ES-I3 (cell line): ENCODE data around the gene ATP2C2.
"Not testable (repeated sequence)": the region's sequence is repeated elsewhere in the genome, so short reads cannot be mapped to it uniquely, and the experiment has no call there.

Experiments used
- H3K36me3 ChIP-seq: 2 replicates; pipeline ENCODE4 v1.6.1; 2013; ENCODE audit warnings: mild to moderate bottlenecking, low read length, control low read depth, moderate library complexity; ENCODE audit not compliant: insufficient read depth
- H3K4me1 ChIP-seq: 2 replicates; pipeline ENCODE4 v1.6.1; 2013; ENCODE audit warnings: mild to moderate bottlenecking, control low read depth, low read length; ENCODE audit not compliant: insufficient read depth
- H3K9ac ChIP-seq: 2 replicates; pipeline ENCODE4 v1.6.1; 2013; ENCODE audit warnings: low read depth, mild to moderate bottlenecking, low read length, moderate library complexity
- H3K9me3 ChIP-seq: 2 replicates; pipeline ENCODE4 v1.6.1; 2013; ENCODE audit warnings: mild to moderate bottlenecking, low read length, moderate library complexity; ENCODE audit not compliant: control insufficient read depth, insufficient read depth

Gene ATP2C2

GRCh38 chr16:84419730-84420129, 51.4 kb downstream of the ATP2C2 start:
- Histone ChIP-seq H3K4me1 (no peaks in the 10 kb centered on the region), H3K9me3 (no peaks in the 10 kb centered on the region)

DNA sequence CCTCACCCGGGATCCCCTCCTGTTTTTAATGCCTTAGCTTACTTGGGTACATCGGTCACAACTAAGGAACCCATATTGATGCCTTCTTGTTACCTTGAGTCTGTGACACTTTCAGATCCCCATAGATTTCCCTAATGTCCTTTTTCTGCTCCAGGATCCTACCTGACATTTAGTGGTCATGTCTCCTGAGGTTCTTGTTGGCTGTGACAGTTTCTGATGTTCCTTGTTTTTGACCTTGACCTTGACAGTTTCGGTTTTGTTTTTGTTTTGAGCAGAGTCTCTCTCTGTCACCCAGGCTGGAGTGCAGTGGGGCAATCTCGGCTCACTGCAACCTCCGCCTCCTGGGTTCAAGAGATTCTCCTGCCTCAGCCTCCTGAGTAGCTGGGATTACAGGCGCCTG, 52.2 kb downstream of the ATP2C2 start:
- not testable (repeated sequence) for H3K9ac ChIP-seq, H3K36me3 ChIP-seq, H3K4me1 ChIP-seq, H3K9me3 ChIP-seq

More at GRCh38 chr16:84419730-84420129, 51.4 kb downstream of the ATP2C2 start:
- Histone ChIP-seq H3K36me3 (no peaks in the 10 kb centered on the region), H3K9ac (no peak overlapping the region)

DNA sequence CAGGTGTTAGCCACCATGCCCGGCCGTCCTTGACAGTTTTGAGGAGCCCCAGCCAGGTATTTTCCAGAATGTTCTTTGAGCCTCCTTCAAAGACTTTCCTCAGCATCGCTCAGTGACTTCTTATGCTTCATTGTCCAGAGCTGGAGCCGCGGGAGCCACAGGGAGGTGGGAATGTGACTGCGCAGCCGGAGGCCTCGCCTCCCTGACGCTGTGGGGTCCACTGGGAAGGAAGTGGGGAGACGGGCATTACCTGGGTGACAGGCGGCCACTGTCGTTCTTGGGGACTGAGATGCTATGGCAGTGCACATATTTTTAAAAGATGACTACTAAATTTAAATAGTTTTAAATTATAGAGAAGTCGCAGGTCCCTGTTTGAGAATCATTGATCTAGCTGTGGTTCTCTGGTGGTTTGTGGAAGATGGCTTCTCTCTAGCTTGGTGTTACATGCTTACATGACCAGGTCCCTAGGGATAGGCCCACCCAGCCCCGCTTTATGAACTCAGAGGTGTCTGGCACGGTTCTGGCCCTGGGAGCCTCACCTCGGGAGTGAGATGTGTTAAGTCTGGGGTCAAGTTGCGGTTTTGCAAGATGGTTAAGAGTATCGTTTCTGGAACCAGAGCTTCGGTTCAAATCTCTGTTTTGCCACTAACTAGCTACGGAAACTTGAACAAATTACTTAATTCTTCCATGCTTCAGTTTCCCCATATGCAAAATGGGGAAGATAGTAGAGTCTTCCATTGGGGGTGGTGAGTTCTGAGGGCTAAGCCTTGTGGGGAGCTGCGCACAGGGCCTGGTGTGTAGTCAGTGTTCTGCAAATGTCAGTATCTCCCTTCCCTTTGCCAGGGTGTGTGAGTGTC, 53.0 kb downstream of the ATP2C2 start:
- Histone ChIP-seq H3K9ac (no peak overlapping the region), H3K36me3 (no peaks in the 10 kb centered on the region), H3K4me1 (no peaks in the 10 kb centered on the region), H3K9me3 (no peaks in the 10 kb centered on the region)

- Histone ChIP-seq H3K9ac (no peak overlapping the region), H3K4me1 (no peaks in the 10 kb centered on the region), H3K36me3 (no peaks in the 10 kb centered on the region), H3K9me3 (no peaks in the 10 kb centered on the region)
These were observed 53.5 kb downstream of the ATP2C2 start for GRCh38 chr16:84421938-84422220.

DNA sequence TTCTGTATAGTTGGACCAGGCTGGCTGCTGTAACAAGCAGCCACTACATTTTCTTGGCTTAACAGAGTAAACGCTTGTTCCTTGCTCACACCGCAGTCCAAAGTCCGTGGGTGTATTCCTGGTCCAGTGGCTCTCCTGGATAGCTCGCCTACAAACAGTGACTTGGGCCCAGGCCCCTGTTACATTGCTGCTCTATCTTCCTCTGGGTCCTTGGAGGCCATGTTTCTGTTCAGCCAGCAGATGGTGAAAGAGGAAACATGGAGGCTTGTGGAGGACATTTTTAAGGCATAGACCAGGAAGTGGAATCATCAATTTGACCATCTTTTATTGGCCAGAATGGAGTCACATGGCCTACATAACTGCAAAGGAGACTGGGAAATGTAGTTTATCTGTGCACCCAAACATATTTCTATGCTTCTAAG, 55.1 kb downstream of the ATP2C2 start:
- no peaks in the 10 kb centered on the region for H3K36me3 ChIP-seq
- no peaks in the 10 kb centered on the region for H3K9me3 ChIP-seq
- no peak overlapping the region for H3K9ac ChIP-seq
- no peaks in the 10 kb centered on the region for H3K4me1 ChIP-seq

DNA sequence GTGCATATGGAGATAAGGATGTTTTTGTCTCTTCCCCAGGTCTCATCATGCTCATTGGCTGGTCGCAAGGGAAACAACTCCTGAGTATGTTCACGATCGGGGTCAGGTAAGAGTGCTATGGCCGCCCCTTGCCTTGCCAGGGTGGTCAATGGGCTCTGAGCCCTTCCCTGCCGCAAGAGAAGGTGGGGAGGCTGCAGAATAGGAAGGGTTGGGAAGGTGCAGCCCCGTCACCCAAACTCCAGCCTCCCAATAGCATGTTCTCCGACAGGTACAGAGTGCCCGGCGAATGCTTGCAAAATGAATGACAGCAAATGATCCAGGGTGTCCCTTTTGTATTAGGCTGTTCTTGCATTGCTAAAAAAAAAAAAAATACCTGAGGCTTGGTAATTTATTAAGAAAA, 57.4 kb downstream of the ATP2C2 start:
- Histone ChIP-seq H3K36me3 (no peaks in the 10 kb centered on the region), H3K9me3 (no peaks in the 10 kb centered on the region), H3K4me1 (no peaks in the 10 kb centered on the region), H3K9ac (no peak overlapping the region)

- no peak overlapping the region for H3K9ac ChIP-seq
- H3K36me3 ChIP-seq, result no peaks in the 10 kb centered on the region
- no peaks in the 10 kb centered on the region for H3K4me1 ChIP-seq
- H3K9me3 ChIP-seq, result no peaks in the 10 kb centered on the region
These were observed 58.5 kb downstream of the ATP2C2 start for GRCh38 chr16:84426804-84427203.

- H3K36me3 ChIP-seq, result no peaks in the 10 kb centered on the region
- H3K9ac ChIP-seq, result no peak overlapping the region
- H3K9me3 ChIP-seq, result no peaks in the 10 kb centered on the region
- H3K4me1 ChIP-seq, result no peaks in the 10 kb centered on the region
These were observed 59.2 kb downstream of the ATP2C2 start for GRCh38 chr16:84427553-84427952.

DNA sequence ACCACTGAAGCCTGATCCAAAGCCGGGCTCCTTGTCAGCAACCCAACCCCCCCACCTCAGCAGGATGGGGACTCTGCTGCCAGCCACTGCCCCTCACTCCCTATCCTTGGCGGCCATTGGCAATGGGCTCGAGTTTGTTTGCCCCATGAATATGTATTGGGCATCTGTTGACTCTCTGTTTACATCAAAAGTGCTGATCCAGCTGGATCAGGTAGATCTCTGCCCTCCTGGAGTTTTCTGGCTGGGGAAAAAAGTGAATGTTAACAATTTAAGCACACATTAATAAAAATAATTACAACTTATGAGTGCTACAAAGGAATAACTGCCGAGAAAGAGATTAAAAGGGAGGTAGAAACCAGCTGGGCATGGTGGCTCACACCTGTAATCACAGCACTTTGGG, 62.5 kb downstream of the ATP2C2 start:
- no peaks in the 10 kb centered on the region for H3K36me3 ChIP-seq
- H3K9ac ChIP-seq, result no peak overlapping the region
- no peaks in the 10 kb centered on the region for H3K4me1 ChIP-seq
- H3K9me3 ChIP-seq, result no peaks in the 10 kb centered on the region

GRCh38 chr16:84434800-84435199, 66.5 kb downstream of the ATP2C2 start:
- Histone ChIP-seq H3K9me3 (no peaks in the 10 kb centered on the region), H3K9ac (no peak overlapping the region), H3K4me1 (no peaks in the 10 kb centered on the region), H3K36me3 (no peaks in the 10 kb centered on the region)

GRCh38 chr16:84436196-84436595, 67.9 kb downstream of the ATP2C2 start:
- no peaks in the 10 kb centered on the region for H3K4me1 ChIP-seq
- H3K36me3 ChIP-seq, result no peaks in the 10 kb centered on the region
- H3K9me3 ChIP-seq, result no peaks in the 10 kb centered on the region
- no peak overlapping the region for H3K9ac ChIP-seq

DNA sequence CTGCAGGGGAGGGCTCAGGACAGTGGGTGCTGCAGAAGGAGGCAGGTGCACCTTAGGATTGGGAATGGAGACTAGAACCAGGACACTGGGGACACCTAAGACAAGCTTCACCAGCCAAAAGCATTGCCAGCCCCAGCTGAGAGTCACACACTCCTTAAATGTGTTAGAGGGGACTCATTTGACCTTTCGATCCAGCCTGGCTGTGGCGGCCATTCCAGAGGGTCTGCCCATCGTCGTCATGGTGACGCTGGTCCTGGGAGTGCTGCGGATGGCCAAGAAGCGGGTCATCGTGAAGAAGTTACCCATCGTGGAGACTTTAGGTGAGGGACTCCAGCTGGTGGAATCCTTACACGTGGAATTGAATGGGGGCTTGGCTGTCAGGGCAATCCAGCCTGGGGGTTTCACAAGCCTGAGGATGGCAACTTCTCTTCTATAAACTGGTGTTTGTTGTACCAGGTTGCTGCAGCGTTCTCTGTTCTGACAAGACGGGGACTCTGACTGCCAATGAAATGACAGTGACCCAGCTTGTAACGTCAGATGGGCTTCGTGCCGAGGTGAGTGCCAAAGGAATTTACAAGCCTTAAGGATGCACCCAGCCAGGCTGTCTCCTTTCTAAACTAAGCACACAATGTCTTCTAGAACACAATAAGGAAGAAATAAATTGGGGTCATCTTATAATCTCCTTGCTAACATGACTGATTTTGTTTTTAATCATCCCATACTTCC, 70.8 kb downstream of the ATP2C2 start:
- H3K9me3 ChIP-seq, result no peaks in the 10 kb centered on the region
- H3K36me3 ChIP-seq, result no peaks in the 10 kb centered on the region
- H3K9ac ChIP-seq, result no peak overlapping the region
- peaks cover 3% of the 10 kb centered on the region; the same call in 1 of the 2 replicates for H3K4me1 ChIP-seq

- Histone ChIP-seq H3K4me1 (peaks cover 3% of the 10 kb centered on the region; the same call in 1 of the 2 replicates), H3K9ac (no peak overlapping the region), H3K9me3 (no peaks in the 10 kb centered on the region), H3K36me3 (no peaks in the 10 kb centered on the region)
These were observed 74.2 kb downstream of the ATP2C2 start for GRCh38 chr16:84442416-84443145.

- peaks cover 3% of the 10 kb centered on the region; the same call in 1 of the 2 replicates for H3K4me1 ChIP-seq
- no peaks in the 10 kb centered on the region for H3K36me3 ChIP-seq
- H3K9me3 ChIP-seq, result no peaks in the 10 kb centered on the region
- H3K9ac ChIP-seq, result no peak overlapping the region
These were observed 74.9 kb downstream of the ATP2C2 start for GRCh38 chr16:84443166-84443802.
